Left kidney (tissue), 2 donors: ENCODE measurements around the gene PREX1. TPM values are rescaled to one million over a fixed set of nuclear protein-coding genes. Genes with fewer than 3 reads are reported as not detected.
"Not testable (repeated sequence)": the region's sequence is repeated elsewhere in the genome, so short reads cannot be mapped to it uniquely, and the experiment has no call there.

ENCODE experiments used
- DNase-seq: peaks from one replicate; pipeline ENCODE4 v3.0.0-alpha.2; 2013
- polyA plus RNA-seq: library from polyadenylated mRNA; unstranded; fragments of 120-200 nt; gene quantifications from one replicate; pipeline ENCODE4 v1.2.1, GENCODE V29; 2013; ENCODE audit not compliant: insufficient read length

PREX1 gene
- polyA plus RNA-seq, 1 donor = 11.7 TPM

DNA sequence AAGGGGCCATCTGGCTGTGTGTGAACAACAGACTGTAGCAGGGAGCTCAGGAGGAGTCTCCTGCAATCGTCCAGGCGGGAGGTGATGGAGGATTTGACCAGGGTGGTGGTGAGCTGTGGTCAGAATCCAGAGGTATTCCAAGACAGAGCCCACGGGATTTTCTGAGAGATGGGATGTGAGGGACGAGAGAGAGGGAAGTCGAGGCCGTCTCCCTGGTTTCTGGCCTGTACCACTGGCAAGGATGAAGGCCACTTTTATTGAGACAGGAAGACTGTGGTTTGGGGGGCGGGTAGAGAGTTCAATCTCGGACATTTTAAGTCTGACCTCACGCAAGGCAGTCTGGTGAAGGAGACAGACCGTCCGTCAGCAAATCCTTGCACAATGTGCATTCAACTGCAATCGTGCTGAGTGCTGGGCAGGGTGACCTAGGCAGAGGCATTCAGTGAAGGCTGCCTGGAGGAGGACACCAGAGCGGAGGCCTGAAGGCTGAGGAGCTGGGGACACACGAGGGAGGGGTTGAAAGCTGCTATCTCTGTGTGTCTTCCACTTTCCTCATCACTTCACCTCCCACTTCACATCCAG is 53.9 kb downstream of the PREX1 start:
- no peak for DNase-seq

DNA sequence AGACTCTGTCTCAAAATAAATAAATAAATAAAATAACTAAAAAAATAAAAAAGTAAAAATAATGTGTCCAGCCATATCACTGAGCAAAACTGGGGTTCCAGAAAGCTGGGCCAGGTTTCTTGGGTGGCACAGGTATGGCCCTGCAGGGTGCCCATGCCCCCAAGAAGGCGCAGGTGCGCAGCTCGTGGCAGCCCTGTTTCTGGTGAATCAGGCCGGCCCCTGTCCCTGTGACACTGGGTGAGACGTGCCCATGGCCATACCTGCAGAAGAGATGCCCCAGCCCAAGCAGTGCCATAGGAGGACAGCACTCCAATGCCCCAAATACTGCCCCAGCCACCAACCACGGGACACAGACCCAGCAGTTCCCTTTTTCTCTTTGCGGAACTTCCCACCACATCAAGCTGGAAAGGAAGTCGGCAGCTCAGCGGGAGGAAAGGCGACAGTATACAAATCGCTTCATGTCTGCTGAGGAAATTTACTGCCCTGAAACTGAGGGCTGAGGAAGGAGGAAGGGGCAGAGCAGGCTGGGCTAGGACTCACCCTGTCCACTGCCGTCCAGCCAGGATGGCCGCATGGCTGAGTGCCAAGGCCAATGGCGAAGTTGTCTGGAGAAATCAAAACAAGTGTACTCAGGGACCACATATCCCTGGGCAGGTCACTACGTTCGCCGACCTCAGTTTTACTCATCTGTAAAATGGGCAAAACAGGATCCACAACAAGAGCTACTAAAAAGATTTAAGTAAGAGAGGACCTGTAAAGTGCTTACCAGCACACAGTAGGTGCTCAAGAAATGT is 55.4 kb downstream of the PREX1 start:
- no peak for DNase-seq

DNA sequence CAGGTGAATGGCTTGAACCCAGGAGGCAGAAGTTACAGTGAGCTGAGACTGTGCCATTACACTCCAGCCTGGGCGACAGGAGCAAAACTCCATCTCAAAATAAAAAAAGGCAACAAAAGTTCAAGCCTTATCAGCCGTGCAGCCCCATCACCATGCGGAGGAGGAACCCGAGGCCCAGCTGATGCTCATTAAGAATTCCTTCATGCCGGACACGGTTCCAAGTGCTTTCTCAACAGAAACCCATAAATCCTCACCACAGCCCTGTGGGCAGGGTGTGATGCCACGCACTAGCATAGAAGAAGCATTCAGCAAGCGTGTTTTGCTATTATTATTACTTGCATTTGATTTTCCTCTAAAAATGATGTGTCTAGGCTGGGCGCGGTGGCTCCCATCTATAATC is 56.3 kb downstream of the PREX1 start:
- DNase-seq = peak; percentile 53

DNA sequence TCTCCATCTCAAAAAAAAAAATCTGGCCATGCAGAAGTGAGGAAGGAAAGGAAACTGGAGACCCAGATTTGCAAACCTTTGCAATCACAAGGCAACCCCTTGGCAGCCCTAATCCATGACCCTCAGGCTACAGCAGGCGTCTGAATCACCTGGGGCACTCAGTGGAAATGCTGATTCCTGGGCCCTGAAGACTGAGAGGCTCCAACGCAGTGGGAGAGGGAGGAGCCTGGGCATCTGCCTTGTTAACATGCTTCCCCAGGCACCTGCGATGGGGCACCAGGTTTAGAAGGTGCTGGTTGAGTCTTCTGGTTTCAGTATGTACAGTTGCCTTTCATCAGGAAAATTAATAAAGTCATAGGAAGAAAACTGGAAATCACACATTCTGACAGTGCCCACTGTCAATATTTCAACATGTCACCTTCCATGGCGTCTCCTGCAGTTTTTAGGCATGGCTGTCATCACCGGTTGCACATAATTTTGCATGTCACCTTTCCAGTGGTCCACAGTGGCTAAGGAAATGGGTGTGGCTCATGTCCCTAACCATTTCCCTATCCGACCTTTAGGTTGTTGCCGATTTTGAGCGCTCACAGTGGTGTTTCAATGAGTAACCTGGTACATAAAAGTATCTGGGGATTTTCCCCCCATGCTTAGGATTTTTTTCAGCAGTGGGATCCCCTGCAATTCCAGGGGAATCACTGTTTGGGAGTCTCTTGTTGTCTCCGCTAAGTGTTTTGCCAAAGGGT is 56.9 kb downstream of the PREX1 start:
- DNase-seq = no peak

DNA sequence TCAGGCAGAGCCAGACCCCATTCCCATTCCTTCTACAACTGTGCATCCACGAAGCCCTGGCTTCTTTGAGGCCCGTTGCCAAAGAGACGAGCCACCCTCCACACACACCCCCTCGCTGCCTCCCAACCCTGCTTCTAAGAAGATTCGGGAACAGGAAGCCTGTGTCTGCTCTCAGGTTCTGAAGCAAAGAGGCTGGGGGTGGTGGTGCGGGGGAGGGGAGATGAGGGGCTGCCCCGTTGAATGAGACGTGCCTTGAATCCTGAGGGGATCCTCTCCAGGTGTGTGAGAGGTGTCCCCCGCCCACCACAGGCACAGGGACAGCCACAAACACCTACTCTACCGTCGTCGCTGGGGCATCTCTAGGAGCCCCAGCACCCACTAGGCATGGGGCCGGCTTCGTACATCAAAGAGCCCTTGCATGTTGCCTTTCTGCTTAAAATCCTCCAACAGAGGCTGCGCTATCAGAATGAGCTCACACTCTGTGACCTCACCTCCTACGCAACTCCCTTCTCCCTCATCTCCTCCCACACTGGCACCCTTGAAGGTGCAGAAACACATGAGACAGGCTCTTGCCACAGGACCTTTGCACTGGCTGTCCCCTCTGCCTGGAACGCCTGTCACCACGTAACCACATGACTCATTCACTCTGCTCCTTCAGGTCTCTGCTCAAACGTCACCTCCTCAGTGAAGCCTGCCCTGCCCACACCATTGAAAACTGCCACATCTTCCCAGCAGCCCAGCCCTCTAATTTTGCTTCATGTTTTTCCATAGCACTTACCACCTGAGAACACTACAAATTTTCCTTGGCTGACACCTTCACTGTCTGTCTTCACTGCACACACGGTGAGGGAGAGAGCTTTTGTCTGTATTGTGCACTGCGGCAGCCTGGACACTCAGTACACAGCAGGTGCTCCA is 58.5 kb downstream of the PREX1 start:
- DNase-seq = no peak

DNA sequence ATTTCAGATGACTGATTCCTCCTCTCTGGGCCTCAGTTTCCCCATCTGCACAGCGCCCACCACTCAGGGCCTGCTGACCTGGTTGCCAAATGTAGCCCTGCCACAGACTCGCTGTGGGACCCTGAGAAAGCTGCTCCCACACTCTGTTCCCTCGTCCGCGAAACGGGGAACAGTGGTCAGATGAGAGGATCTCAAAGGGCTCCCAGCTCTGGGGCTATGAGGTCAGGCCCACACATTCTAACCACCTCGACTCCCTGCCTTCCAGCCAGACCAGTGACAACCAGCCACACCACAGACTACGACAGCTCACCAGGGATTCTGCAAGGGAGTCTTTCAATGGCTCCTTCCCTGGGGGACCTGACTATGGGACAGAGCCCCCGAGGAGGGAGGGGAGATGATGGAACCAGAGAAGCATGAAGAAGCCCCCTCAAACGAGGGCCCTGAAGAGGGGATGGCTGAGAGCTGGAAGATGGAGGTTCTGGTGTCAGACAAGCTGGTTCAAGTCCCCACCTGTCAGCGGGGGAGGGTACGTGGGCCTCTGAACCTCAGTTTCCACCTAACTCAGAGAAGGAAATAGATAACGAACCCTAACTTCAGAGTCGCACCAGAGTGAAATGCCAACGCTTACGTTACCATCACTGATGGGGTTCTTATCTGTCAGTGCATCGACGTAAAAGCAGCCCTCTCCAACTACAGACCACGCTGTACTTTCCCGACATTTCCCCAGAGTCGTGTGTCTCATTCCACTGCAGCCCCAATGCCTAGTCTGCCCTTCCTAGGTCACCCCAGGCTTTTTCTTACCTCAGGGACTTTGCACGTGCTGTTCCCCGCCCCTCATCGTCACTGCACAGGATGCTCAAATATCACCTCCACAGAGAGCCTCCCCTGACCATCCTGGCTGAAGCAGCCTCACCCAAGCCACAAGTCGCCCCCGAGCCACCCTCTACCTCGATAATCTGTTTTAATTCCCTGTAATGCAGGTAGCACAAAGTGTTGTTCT is 60.5 kb downstream of the PREX1 start:
- DNase-seq = no peak

DNA sequence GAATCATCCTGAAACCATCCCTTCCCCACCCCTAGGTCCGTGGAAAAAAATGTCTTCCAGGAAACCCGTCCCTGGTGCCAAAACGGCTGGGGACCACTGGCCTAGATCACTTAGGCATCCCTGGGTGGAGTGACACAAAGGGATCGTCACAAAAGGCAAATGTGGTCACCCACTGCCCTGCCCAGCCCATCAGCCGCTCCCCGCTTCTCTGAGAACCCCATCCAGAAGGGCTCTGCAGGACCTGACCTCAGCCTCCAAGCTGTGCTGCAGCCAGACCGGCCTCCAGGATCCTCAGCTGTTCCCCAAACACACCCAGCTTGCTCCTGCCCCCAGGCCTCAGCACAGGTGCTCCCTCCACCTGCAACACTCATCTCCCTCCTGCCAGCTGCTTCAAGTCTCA is 61.6 kb downstream of the PREX1 start:
- no peak for DNase-seq

DNA sequence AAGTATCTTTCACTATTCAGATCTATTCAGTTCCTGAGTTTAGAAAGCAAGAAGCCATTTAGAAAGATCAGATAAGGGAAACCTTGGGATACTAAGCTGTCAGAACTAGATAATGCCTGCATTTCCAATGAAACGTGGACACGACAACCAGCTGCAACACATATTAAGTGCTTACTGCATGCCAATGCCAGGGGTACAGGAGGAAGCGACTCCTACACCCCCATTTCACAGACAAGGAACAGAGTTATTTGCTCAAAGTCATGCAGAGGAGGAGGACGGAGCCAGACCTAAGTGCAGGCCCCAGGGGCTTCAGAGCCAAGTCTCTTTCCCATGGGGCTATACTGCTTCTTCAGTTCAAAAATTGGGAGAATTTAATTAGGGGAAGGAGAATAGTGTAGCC is 62.4 kb downstream of the PREX1 start:
- no peak for DNase-seq

DNA sequence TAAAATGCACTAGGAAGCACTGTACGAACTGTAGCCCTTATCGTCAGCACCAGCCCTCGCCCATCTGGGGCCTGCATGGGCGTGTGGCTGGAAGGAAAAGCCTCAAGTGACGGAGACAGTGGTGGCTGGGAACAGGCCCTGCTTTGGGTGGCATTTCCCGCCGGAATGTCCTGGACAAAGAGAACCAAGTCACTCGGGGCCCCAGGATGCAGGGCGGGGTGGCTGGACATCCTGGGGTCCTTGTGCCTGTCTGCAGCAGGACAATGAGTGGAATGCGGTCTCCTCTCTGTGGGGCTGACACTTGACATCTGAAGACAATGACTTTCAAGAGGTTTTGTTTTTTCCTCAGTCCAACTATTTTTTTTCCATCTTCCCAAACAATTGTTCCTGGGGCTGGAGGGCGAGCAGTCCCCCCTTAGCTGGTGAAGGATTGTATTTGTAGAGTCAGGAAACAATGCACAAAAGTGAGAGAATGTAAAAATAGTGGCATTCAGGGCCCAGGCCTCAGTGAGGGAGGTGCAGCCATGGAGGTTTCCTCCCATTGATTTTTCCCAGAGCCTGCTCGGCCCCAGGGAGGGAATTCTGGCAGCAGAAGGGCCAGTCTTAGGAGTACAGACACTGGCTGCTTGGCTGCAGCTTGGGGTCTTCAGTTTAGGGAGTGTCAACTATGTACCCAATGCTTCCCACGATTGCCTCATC is 64.4 kb downstream of the PREX1 start:
- no peak for DNase-seq

DNA sequence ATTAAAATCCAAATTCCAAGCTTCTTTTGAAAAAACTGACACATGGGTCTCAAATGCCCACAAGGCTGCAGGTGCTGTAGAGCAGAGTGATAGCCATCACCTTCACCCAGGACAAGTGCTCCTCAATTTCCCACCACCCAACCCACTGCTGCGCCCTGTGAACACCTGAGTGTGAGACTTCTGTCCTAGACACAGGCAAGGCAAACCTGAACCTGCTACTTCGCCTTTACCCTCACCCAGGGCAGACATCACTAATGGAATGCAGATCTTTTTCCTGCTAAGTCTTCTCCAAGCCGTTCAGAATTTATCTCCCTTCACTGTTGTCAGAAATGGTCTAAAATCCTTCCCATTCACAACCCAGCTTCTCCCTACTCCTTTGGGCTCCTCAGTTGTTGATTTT is 65.9 kb downstream of the PREX1 start:
- DNase-seq = no peak

DNA sequence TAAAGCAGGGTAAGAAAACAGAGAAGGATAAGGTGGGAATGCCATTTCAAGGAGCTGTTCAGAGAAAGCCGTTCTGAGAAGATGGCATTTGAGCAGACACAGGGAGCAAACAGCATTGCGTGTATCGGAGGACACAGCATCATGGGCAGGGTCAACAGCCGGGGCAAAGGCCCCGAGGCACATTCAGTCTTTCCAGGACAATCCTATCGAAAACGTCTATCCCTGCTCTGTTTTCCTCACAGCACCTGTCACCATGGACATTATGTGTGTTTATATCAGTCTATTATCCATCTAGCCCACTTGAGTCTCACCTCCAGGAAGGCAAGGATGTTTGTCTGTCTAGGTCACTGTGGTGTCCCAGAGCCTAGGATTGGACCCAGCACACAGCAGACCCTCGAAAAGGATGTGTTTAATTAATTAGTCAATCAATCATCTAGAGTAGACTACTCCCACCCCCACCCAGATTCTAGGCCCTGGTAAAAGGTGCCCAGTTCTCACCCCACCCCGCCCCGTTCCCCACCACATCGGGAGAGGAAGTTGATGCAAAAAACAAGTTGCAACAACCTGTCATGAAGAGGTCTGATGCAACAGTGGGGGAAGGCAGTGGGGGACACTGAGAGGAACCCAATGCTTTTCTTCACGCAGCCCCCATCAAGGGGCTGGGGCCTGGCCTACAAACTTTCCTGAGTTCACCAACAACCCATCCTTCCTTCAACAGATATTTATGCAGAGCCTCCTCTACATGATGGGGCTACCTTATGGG is 66.6 kb downstream of the PREX1 start:
- no peak for DNase-seq

DNA sequence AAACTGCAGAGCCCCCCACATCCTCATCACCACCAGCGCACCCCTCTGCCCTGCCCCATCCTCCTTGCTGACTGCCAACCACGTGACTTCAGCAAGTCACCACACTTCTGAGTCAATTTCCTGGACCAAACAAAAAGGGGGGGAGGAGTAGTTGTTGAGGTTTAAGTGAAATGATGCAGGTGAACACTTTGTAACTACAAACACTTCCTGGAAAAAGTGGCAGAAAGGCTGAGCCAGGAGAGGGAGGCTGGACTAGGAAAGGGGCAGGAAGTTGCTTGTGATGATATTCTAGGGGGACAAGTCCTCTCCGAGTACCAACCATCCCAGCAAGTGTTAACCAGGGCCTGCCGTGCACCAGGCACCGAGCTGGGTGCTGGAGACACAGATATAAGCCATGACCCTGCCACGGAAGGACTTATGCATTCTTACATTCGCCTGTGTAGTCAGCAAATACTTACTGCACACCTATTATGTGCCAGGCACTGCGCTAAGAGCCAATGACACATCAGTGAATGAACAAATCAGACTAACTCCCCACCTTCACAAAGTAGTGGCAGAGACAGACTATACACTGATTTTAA is 67.3 kb downstream of the PREX1 start:
- no peak for DNase-seq

DNA sequence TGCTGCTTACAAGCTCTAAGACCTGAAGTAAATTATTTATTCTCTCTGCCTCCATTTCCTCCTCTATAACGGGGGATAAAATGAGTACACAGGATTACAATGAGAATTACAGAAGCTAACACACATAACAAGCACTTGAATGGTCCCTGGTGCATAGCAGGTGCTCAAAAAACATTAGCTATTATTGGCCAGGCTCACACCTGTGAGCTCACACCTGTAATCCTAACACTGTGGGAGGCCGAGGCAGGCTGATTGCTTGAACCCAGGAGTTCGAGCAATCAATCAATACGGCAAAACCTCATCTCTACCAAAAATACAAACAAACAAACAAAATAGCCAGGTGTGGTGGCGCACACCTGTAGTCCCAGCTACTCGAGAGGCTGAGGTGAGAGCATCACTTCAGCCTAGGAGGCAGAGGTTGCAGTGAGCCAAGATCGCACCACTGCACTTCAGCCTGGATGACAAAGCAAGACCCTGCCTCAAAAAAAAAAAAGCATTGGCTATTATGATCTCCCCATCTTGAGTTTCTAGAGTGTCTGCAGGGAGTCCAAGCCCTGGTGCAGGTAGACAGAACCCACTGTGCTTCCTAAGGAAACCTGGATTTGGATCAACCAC is 68.1 kb downstream of the PREX1 start:
- DNase-seq = no peak

DNA sequence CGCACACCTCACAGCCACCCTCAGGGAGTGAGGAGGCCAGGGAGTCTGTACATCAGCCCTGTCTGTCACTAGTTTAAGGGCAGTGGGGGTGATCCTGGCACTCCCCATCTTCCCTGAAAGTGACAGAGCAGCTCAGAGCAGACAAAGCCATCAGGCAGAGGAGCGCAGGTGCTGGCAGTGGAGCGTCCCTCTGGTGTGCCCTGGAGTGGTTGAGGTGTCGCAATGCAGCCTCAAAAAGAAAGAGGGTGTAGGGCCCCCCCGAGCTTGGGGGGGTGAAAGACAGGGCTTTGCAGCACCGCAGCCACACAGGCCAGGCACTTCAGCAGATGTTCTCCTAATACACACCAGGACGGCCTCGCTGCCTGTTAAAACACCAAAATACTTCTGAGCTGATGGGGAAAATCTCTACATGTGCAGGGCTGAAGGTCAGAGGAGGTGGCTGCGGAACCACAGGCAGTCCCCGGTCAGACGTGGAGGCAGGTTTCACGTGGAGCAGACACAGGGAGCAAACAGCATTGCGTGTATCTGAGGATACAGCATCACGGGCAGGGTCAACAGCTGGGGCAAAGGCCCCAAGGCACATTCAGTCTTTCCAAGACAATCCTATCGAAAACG is 69.5 kb downstream of the PREX1 start:
- no peak for DNase-seq

DNA sequence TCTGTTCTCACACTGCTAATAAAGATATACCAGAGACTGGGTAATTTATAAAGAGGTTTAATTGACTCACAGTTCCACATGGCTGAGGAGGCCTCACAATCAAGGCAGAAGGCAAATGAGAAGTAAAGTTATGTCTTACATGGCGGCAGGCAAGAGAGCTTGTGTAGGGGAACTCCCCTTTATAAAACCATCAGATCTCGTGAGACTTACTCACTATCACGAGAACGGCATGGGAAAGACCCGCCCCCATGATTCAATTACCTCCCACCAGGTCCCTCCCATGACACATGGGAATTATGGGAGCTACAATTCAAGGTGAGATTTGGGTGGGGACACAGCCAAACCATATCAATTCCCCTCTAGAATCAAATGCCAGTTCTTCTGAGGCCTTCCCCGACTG is 71.0 kb downstream of the PREX1 start:
- not testable (repeated sequence) for DNase-seq

DNA sequence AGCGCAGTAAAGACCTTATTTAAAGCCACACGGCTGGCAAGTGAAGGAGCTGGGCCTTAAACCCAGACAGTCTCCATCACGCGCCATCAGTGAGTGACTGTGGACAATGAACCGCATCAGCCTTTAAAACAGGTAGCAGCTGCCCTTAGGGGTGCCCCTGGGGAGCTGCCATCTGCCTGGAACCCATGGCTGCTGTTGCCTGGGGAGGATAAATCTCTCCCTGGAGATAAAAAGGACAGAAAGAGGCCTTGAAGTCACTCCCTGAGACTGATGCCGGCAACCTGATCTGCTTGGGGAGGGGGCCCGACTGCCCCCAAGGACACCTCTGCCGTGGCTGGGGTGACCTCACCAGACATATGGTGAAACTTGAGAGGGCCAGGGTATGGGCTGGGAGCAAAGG is 73.5 kb downstream of the PREX1 start:
- peak; percentile 38 for DNase-seq

DNA sequence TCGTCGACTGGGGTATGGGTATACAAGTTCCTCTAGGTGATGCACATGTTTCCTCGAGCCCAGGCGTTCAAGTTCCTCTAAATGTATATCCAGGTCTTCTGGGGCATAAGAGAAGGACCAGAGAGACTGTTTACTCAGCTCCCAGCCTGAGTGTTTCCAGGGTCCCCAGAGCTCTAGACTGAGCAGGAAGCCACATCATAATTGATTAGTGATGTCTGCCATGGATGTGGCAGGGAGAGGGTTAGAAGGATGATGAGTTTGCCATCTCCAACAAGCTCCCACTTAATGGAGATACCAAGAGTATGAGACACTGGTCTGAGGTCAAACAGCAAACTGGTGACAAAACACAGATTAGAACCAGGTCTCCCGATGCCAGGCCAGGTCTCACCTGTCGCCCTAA is 74.8 kb downstream of the PREX1 start:
- no peak for DNase-seq

DNA sequence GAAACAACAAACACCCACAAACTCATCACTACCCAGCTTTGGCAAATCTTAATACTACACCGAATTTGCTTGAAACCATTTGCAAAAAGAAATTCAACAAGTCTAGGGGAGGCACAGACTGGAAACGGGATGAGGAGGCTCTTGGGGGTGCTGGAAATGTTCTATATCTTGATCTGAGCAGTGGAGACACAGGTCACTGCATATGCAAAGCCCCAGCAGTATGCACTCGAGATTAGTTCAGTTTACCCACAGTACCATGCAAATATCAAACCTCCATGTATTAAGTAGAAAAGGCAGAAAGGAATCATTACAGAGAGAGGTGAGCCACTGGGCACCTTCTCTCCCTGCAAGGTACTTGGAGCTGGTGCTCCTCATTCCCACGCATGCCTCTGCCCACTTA is 75.9 kb downstream of the PREX1 start:
- DNase-seq = no peak
